GM18873 (cell line): ENCODE measurements around the gene PAX8.
"Not testable (repeated sequence)": the region's sequence is repeated elsewhere in the genome, so short reads cannot be mapped to it uniquely, and the experiment has no call there.

Source experiments
- ATAC-seq: cut with Tn5 transposase; IDR thresholded peaks from one replicate; pipeline ENCODE4 v1.9.1; 2021; ENCODE audit warnings: mild to moderate bottlenecking, moderate library complexity, moderate number of reproducible peaks; ENCODE audit not compliant: unreplicated experiment, low FRiP score

The PAX8 gene

DNA sequence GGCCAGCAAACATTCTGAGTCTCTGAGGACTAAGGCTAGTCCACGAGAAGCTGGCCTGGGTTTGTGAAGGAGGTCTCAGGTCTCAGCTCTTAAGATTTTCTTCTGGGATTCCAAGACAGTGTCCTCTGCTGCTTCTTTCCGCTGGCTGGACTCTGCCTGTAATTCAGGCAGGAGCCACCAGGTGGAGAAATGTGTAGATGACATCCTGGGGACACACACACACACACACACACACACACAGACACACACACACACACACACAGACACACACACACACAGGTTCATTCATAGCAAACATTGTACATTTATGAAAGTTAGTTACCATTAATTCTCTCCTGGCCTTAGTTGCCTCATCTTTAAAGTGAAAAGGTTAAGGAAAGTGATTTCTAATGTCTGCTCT lies 18.9 kb upstream of the PAX8 start:
- ATAC-seq, result not testable (repeated sequence)

DNA sequence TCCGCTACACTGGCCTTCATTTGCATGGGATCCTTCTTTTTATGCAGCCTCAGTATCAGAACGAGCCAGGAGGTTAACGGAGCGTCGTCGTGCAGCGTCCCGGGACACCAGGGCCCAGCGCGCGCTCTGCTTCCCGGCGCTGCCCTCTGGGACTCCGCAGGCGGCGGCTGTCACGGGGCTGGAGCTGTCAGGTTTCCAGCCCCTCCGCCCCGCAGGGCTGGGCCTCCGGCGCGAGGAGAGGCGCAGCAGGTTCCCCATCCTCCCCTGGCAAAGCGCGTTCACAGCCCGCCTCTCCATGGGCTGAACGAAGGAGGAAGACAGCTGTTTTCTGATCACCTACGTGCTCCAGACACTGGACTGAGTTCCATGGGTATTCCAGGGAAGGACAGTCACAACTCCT lies 12.5 kb upstream of the PAX8 start:
- ATAC-seq, result no peak

DNA sequence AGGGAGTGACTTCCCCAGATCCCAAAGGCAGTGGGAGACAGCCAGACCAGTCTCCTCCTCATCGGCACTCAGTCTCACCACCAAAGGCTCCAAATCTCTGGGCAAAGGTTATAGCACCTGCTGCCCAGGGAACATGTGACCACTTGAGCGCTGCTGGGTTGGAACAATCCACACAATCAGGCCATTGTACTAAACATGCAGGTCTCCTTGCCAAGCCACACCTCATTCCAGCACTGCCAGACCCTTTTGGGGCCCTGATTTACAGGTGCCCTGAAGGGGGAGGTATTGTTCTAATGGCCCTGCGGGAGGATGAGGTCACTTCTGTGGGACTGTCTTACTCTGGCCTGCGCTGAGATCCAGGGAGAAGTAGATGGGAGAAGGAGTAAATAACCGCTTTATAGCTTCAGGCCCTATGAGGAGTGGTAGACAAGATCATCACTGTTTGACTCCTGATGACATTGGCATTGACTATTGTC lies 10.0 kb upstream of the PAX8 start:
- ATAC-seq, result not testable (repeated sequence)

DNA sequence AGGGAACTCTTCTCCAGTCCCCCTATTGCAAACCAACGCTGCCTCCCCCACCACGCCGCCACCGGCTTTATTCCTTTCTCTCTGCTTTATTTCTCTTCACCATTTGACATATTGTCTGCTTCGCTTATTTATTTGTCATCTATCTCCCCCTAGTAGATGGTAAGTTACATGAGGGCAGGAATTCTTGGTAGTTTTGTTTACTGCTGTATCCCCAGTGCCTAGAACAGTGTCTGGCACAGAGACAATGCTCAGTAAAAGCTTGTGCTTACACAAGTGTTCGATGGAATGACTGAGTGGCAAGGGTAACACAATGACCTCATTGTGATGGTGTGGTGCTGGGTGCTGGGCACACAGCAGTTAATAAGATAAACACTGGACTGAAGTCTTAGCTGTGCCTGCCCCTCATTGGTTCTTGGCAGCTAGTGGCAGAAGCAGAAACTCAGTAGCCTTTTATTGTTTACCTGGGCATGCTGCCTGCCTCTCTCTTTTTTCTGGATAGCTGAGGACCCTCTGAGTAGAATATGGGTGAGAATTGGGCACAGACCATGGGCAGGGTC lies 9.5 kb upstream of the PAX8 start:
- not testable (repeated sequence) for ATAC-seq

DNA sequence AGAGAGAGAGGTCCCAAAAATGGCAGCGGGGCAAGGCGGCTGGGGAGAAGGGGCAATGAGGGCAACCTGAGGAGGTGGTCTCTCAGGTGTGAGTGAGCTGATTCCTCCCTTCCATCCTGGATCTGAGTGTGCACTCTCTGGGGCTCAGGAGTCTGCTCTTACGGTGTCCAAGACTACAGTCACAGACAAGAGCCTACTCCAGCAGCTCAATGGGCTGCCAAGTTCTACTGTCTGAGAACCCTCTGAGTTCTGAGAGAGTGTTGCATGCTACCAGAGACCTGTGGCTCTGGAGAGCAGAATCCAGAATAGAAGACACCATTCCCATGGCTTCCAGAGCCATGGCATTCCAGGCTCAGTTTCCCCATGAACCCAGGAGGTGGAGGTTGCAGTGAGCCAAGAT lies 7.1 kb upstream of the PAX8 start:
- no peak for ATAC-seq

DNA sequence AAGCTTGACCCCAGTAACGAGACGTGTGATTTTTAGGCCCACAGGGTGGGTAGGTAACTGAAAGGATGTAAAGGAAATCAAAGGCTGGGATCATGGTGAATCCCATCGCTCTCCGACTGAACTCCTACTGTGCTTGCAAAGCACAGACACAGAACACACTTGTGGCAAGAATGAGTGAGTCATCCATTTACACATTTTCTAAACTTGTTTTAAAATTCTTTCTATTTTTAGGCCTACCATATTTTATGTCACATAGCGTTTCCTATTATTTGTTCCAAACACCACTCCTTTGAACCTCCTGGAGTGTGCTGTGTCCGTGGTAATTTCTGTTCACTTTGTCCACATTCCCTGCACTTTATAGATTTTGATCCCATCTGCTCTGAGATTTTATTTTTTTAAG lies 6.3 kb upstream of the PAX8 start:
- ATAC-seq, result not testable (repeated sequence)

DNA sequence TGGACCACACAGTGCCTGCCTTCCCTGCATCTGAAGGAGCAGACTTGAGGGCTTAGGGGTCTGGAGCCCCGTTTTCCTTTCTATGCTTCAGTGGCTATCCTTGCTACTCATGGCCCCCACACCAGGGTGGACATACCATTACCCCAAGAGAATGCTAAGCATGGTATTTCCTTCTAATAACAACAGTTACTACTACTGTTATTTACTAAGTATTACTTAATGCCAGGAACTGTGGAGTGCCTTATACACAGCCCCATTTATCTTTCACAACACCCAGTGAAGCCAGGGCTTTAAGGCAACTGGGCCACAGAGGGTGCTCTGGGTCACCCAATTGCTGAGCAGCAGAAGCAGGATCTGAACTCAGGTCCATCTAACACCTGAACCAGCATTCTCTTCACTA lies 5.8 kb upstream of the PAX8 start:
- ATAC-seq, result no peak

DNA sequence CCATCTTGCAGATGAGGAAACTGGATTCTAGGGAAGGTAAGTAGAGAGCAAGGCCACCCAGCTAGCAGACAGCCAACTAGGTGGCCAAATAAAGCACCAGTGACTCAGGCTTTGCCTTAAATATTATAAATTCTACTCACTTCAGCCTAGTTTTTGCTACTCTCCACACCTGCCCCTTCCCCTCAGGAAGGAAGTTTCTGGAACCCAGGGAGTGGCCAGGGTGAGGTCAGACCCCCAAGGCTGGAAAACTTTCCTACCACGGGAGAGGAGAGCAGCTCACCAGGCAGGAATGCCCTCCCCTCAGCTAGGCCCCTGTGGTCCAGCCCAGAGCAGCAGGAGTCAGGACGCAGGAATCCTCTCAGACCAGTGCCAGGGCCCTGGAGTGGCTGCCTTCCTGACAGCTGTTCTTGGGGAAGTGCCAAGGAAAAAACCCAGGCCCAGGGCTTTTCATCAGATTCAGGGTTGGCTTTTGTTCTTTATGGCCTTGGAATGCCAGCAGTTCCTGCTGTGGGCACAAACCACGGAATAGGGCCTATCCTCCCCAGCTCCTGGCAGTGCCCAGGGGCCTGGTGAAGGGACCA lies 5.1 kb upstream of the PAX8 start:
- no peak for ATAC-seq

DNA sequence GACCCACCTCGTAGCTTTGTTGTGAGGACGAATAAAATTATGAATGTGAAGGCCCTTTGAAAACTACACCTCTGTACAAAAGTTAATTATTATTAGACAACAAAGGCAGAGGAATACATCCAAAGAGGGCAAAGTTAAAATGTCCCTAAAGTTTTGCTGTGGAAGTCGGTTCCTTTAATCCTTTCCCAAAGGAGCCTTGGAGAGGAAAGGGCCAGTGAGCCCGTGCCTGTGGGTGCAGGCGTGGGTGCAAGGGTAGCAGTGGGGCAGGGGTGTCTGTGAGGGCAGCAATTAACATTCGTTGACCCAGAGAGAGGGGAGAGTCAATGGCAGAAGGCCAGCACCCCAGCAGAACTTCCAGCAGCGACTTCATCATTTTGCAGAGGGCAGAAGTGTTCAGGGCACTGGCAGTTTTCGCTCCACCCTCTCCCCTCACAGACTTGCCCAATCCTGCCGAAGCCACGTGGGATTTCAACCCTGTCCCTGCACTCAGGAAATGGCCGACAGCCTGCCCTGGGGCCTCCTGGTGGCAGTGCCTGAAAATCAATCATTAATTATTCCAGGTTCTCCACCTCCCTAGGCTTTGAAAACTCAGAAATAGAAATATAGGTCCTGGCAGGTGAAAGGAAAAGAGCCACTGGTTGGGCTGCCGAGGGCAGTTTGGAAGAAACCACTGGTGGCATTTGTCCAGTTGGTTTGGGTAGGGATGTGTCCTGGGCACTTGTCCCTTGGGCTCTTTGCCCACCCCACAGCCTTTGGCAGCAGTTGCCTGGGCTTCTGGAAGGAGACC lies 4.2 kb upstream of the PAX8 start:
- no peak for ATAC-seq

DNA sequence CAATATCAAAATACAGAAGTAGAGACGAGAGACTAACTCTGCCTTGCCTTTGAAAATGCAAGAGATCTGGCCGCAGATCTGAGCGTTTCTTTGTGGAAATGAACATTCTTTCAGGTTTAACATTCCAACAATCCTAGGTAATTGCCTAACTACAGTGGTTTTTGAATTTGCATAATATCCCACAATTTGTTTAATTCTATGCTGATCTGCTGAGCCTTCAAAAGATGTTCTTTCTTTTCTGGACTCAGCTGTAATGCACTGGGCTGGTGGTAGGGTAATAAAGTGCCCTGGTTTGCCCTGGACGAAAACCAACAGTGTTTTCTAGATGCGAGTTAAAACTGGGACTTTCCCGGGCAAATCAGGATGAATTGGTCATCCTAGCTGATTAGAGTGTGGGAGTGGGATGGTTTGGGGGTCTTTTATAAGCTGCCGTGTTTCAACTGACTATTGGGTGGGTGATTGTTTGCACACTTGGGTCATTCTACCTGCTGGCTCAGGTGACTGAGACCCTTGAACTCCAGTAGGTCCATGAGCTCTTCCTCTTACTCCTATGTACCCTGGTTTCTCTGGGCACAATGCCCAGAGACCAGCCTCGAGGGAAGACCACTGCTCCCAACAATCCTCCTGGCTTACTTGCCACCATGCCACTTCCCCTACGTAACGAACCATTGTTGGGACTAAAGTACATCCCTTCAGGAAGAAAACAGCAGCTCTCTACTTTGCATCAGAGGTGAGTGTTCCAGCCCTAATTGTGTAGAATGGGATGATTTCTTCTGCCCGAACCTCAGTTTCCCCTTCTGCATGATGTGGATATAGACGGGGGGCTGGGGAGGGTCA lies 3.4 kb upstream of the PAX8 start:
- ATAC-seq, result no peak

DNA sequence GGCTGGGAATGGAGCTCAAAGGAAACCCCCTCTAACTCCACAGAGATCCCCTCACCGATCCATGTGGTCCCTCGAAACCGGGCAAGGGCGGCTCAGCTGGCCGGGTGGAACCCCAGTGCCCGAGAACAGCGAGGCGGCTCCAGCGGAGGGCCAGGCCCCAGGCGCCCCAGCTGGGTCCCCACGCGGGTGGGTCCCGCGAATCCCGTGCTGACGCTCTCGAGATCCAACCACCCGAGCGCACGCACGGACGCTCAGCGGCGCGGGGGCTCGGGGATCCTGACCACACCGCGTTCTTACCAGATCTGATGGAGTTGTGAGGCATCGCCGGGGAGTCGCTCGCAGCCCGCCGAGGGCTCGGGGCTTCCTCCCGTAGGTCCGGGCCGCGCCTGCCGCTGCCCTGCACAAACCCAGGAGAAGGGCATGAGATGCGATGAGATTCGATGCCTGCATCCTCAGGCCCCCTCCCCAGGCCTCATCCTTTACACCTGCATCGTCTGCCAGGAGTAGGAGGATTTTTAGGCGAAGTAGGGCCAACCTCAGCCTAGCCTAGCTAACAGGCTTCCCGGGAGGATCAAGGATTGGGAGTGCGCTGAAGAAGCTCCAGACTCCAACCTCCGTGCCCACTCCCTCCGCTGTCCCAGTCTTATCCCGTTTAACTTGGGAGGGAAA lies 514 bp downstream of the PAX8 start:
- ATAC-seq, result no peak

DNA sequence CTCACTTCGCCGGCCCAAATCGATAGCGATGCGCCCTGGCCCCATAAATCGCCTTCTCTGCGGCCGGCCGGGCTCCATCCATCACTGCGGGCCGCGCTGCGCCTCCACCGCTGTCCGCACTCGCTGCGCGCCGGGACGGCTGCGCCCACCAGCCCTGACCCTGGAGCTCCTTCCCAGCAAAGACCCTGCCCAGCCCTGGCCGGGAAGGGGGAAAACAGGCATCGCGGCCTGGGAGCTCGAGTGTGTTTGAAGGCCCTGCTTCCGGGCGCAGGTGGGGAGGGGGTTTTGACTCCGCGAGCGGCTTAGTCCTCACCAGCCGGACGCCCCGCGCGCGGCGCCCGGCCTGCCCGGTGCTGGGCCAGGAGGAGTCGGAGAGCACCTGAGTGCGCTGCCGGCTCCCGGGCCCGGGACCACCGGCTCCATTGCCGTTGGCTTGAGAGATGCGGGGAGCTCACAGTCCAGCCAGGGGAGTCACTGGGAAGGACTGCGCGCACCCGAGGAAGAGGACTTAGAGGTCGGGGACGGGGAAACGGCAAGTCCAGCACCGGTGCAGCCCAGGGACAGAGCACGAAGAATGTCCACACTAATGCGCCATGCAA lies 1.1 kb downstream of the PAX8 start:
- no peak for ATAC-seq

DNA sequence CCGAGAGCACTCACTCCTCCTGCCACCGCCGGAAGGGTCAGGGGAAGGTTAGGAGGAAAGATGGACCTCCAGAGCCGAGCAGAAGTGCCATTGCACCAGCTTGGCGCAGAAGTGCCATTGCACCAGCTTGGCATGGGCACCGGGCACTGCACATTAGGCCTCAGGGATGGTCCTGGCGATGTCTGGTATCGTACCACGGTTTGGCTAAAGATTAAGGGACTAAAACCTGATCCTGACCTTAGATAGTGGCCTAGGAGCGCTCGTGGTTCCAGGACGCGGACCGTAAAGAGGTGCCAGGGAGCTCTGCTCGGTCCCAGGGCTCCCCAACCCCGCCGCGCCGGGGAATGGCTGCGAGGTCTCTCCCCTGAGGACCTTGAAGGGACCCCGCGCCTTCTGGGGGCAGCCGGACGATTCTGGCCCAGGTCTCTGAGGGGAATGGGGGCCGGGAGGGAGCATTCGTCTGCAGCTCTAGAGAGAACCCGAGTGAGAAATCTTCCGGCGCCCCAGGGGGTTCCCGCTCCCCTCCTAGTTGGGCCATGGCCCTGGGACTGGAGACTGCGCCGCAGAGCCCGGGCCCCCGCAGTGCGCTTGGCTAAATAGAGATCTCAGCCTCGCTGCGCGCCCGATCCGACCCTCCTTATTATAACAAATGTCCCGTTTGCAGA lies 1.8 kb downstream of the PAX8 start:
- ATAC-seq, result no peak

DNA sequence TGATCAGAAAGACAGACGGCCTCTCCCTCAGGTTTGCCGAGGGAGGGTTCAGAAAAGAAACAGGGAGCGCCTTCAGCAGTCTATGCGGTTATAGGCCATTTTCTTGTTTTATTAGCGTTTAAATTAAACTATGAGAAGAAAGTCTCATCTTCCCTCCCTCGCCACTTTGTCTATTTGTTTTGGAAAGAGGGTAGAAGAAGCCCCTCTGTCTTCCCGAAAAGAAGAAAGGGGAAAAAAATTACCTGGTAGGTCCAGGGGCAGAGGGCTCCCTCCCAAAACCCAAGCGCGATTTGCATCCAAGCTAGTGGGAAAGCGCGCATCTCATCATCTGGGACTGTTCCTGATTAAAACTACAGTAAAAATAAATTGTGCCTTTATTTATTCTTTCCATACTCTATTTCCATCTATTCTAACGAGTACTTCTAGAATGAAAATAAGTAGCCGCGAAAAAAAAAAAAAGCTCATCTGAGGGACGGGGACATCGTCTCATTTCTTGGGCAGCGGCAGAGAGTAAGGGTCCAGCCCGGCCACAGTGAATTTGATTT lies 2.4 kb downstream of the PAX8 start:
- ATAC-seq, result no peak

DNA sequence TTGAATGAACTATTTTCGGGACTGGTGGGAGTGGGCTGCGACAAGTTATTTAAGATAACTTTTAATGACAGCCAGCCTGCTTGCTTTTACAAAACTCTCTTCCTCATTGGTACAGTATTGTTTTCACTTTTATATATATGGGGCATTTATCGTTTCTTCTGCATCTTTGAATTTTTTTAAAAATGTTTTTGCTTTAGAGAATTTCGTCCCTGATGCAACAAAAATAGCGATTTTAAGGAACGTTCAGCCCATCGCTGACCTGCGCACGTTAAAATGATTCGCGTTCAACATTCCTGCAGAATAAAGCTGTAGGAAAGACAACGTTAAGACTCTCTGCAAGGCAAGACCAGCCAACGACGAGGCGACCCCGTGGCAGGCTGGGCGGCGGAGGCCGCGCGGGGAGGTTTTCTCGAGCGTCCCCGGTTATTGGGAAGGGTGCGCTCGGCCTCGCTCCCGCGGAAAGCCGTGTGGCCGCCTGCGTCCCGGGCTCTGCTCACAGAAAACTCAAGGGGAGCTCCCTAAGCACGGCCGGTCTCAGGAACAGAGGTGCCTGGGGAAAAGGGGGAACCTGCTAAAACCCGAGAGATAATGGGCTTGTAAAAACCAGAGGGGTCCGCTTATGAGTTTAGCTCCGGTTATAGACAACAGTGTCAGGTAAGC lies 3.0 kb downstream of the PAX8 start:
- no peak for ATAC-seq

DNA sequence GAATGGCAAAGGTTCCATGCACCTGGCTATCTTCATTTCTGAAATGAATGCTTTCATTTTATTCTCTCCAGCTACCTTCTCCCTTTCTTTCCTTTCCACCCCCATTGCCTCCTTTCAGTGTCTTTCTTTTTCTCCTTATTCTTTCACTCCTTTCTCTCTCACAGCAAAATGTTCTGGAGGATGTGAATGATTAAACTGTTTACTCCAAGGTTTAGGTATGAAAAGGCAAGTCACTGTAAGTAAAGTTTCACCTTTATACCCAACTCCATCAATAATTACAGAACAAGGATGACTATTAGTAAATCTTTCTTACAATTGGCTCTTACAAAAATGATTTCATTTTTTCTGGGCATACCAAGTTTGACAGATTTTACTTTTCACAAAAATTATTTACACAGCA lies 4.3 kb downstream of the PAX8 start:
- ATAC-seq, result no peak

DNA sequence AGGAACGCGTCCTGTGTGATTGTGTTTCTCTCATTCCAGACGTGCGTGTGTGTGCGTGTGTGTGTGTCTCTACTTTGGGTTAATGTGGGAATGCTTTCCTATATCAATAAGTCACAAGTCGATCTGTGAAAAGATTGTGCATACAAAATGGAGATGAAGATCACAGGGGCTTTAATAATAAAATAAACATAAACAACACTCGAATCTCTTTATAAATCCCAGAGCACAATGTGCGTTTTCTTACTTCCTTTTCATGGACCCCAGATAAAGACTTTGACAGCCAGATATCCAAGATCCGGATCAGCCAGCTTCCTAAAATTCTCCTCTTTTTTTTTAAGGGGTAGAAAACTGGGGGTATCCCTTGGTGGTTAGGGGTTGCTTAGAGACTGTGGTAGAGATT lies 4.7 kb downstream of the PAX8 start:
- no peak for ATAC-seq

DNA sequence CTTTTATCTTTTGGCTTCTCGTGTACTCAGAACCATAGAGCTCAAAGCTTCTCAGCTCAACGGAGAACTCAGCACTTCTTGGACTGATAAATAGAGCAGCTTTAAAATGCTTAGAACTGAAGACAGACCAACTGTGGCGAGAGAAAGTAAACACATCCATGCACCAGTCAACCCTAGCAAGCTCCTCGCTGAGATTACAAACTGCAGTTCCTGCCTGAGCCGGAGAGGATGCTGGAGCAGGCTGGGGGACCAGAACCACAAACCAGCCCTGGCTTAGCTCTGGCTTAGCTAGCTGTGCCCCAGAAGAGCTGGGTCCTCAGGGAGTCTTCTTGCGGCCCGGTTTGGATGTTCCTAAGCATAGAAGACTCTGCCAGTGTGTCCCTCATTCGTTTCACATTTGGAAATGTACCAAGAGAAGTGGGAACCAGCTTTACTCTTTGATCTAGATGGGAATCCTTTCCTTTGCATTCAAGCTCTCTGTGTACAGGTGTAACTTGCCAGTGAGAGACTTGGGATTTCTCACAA lies 5.6 kb downstream of the PAX8 start:
- no peak for ATAC-seq

DNA sequence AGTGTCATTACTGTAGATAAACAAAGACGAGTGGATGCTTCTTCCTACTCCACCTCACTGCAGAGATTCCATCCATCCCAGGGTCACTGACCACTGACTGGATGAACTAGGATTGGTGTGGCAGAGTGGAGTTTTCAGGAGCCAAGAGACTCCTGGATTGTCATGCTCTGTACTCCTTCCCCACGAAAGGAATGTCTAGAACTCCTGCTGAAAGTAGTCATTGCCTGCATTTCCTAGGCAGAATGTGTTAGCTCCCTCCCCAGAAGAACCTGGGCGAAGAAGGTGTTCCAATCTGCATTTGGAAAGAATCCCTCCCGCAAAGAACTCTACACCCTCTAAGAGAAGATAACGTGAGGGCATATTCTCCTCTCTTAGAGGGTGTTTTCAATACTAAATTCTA lies 6.2 kb downstream of the PAX8 start:
- no peak for ATAC-seq
